Endothelial cell of umbilical vein (primary cell): Measurements from ENCODE around the gene TMEM94. TPM values are rescaled to one million over a fixed set of nuclear protein-coding genes. Genes with fewer than 3 reads are reported as not detected.

ENCODE experiments used
- BruUV-seq: library from RNA; stranded (reverse); fragments of 400-500 nt; replicated peaks from 2 replicates; lab custom pipeline; 2021; lab: Mats Ljungman, UMichigan
- CTCF ChIA-PET: fragments of 300-600, 350-600 bp; sonication (Branson Sonifier 250); formaldehyde crosslinking; loops from one replicate; lab custom pipeline; 2021; ENCODE audit warnings: antibody characterized with exemption, inconsistent platforms; lab: Charles Lee
- POLR2A ChIA-PET: fragments of 300-600, 350-600 bp; sonication (Branson Sonifier 250); formaldehyde crosslinking; loops from one replicate; lab custom pipeline; 2021; ENCODE audit warnings: antibody characterized with exemption, inconsistent platforms; lab: Charles Lee
- DNase-seq: peaks from one replicate; pipeline ENCODE4 v3.0.0-alpha.2; 2011; ENCODE audit warnings: low read depth, low spot score
- FAIRE-seq: peaks from 2 replicates; lab custom pipeline; 2011; peaks lifted over from hg19 to GRCh38; lab: Jason Lieb, UNC
- H2AFZ ChIP-seq: 2 replicates; pipeline ENCODE4 v1.6.0; 2012; ENCODE audit warnings: low read depth, low read length, control low read depth, inconsistent platforms
- H3K27ac ChIP-seq: 2 replicates; pipeline ENCODE4 v1.5.1; 2011; ENCODE audit warnings: low read depth, mild to moderate bottlenecking, control low read depth, low read length, moderate library complexity; ENCODE audit not compliant: insufficient read depth
- H3K27me3 ChIP-seq, 2 experiments: 2 replicates each; pipeline versions ENCODE4 v1.6.0 to v1.6.1; 2011; ENCODE audit warnings: low read length in 2 of 2, mixed read lengths in 1 of 2; ENCODE audit not compliant: control insufficient read depth in 2 of 2, insufficient read depth in 2 of 2
- H3K36me3 ChIP-seq, 2 experiments: 2 replicates in 1 of 2; 3 replicates in 1 of 2; pipeline ENCODE4 v1.5.1; 2011; ENCODE audit warnings: low read length in 2 of 2, mild to moderate bottlenecking in 1 of 2, moderate library complexity in 1 of 2; ENCODE audit not compliant: control insufficient read depth in 2 of 2, insufficient read depth in 2 of 2; ENCODE audit errors: extremely low read depth in 1 of 2
- H3K4me1 ChIP-seq: 3 replicates; pipeline ENCODE4 v1.5.1; 2011; ENCODE audit warnings: mild to moderate bottlenecking, low read length; ENCODE audit not compliant: control insufficient read depth, insufficient read depth; ENCODE audit errors: extremely low read depth
- H3K4me2 ChIP-seq: 2 replicates; pipeline ENCODE4 v1.6.1; 2011; ENCODE audit warnings: low read length, control low read depth, mixed read lengths; ENCODE audit not compliant: insufficient read depth
- H3K4me3 ChIP-seq, 3 experiments: fragments of 200-600 bp in 1 of 3; sonication (generic), shearing (Covaris generic) in 1 of 3; replicated peaks in 1 of 3; 2 replicates each; pipeline ENCODE4 v1.5.1; 2011 to 2016; ENCODE audit warnings: control low read depth in 3 of 3, low read length in 3 of 3, mild to moderate bottlenecking in 2 of 3, inconsistent platforms in 1 of 3, low read depth in 1 of 3, moderate library complexity in 1 of 3; ENCODE audit not compliant: insufficient read depth in 1 of 3
- H3K79me2 ChIP-seq: 2 replicates; pipeline ENCODE4 v1.6.0; 2012; ENCODE audit warnings: low read length, inconsistent platforms; ENCODE audit not compliant: control insufficient read depth, insufficient read depth
- H3K9ac ChIP-seq: replicated peaks from 2 replicates; pipeline ENCODE3; 2011; ENCODE audit warnings: low read length, control low read depth; ENCODE audit not compliant: insufficient read depth; ENCODE audit errors: extremely low read depth
- H3K9me1 ChIP-seq: replicated peaks from 3 replicates; pipeline ENCODE4 v1.6.0; 2011; ENCODE audit warnings: mild to moderate bottlenecking, low read length; ENCODE audit not compliant: control insufficient read depth, insufficient read depth; ENCODE audit errors: extremely low read depth
- H3K9me3 ChIP-seq: replicated peaks from 2 replicates; pipeline ENCODE4 v1.5.1; 2012; ENCODE audit warnings: low read length, inconsistent platforms; ENCODE audit not compliant: control insufficient read depth, insufficient read depth
- H4K20me1 ChIP-seq: replicated peaks from 2 replicates; pipeline ENCODE3; 2011; ENCODE audit warnings: mild to moderate bottlenecking, low read length; ENCODE audit not compliant: control insufficient read depth, insufficient read depth; ENCODE audit errors: extremely low read depth
- EZH2 ChIP-seq: IDR thresholded peaks from 2 replicates; pipeline ENCODE4 v1.6.1; 2012; ENCODE audit warnings: borderline replicate concordance, low read depth, mild to moderate bottlenecking, moderate library complexity, low read length, inconsistent platforms; ENCODE audit not compliant: severe bottlenecking
- FOS ChIP-seq: IDR thresholded peaks from 2 replicates; pipeline ENCODE4 v1.6.1; 2011; ENCODE audit warnings: mild to moderate bottlenecking, low read length, moderate library complexity, borderline replicate concordance; ENCODE audit not compliant: insufficient read depth
- GATA2 ChIP-seq: IDR thresholded peaks from 2 replicates; pipeline ENCODE4 v1.7.0; 2011; ENCODE audit warnings: low read depth, mild to moderate bottlenecking, moderate library complexity, mixed read lengths, low read length; ENCODE audit not compliant: insufficient read length, insufficient read depth
- JUN ChIP-seq: IDR thresholded peaks from 2 replicates; pipeline ENCODE4 v1.6.1; 2011; ENCODE audit warnings: borderline replicate concordance, low read depth; ENCODE audit not compliant: insufficient read length, insufficient read depth
- MYC ChIP-seq: IDR thresholded peaks from one replicate; pipeline ENCODE4 v1.6.1; 2011; ENCODE audit warnings: mild to moderate bottlenecking, low read depth, low read length
- POLR2A ChIP-seq: IDR thresholded peaks from 2 replicates; pipeline ENCODE4 v1.6.1; 2012; ENCODE audit warnings: low read depth, mild to moderate bottlenecking, control low read depth, low read length
- POLR2AphosphoS5 ChIP-seq: IDR thresholded peaks from 2 replicates; pipeline ENCODE4 v1.6.1; 2012; ENCODE audit warnings: low read depth, mild to moderate bottlenecking, control low read depth, low read length, moderate library complexity; ENCODE audit not compliant: insufficient read depth
- dilution Hi-C: fragments of 300-500 bp; cut with MboI; formaldehyde crosslinking; loops from one replicate; pipeline ENCODE4 v1.15.0; 2019; ENCODE audit warnings: low sequenced_read_pairs; ENCODE audit not compliant: extremely low pct_ligation_motif_present
- intact Hi-C: fragments of 100-400 bp; cut with micrococcal nuclease; formaldehyde crosslinking; loops from one replicate; pipeline ENCODE4 v1.10.0; 2022
- polyA plus RNA-seq, 4 experiments: library from polyadenylated mRNA; depleted of rRNA in 3 of 4; stranded (reverse) in 3 of 4; unstranded in 1 of 4; fragments of >200 nt; gene quantifications; 2 replicates each; pipeline versions ENCODE4 v1.2.1 to v1.2.3, GENCODE V29; 2011 to 2012; ENCODE audit warnings: missing spikeins in 1 of 4
- total RNA-seq: library from RNA; stranded (reverse); gene quantifications from 2 replicates; pipeline ENCODE4 v1.2.3, GENCODE V29; 2021
- TF ChIP-seq, protein P1 (sequence below), 2 donors: IDR thresholded peaks; 1 replicate in 1 of 2; 2 replicates in 1 of 2; pipeline ENCODE4 v1.5.1; 2011; ENCODE audit warnings: low read length in 2 of 2, mild to moderate bottlenecking in 2 of 2, moderate library complexity in 2 of 2, control low read depth in 1 of 2, inconsistent platforms in 1 of 2, low read depth in 1 of 2; ENCODE audit not compliant: insufficient read depth in 1 of 2; ENCODE audit errors: extremely low read depth in 1 of 2
- TF ChIP-seq, protein P2 (sequence below): IDR thresholded peaks from 2 replicates; pipeline ENCODE4 v1.6.1; 2011; ENCODE audit not compliant: insufficient read depth, insufficient read length

The TMEM94 gene
- total and polyA plus RNA-seq, 2 donors (not counting 3 experiments of a cell fraction or from before 2014, with no cell fraction given) = 69.2 to 75.9 TPM

DNA sequence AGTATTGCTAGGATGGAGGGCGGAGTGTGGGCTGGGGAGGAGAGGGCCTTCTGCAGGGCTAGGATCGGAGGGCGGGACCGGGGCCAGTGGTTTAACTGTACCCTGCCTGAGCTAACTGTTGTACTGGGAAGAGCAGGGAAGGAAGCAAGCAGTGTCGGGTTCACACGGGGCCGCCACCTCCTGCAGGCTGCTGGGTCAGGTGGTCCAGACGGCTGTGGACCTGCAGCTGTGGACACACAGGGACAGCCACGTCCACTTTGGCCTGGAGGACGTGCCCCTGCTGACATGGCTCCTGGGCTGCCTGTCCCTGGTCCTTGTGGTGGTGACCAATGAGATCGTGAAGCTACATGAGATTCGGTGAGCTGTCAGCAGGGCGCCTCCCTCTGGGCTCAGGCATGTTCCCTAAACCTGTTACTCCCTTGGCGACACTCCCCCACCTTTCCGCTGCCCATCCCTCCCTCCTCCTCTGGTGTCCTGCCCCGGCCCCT, 42.3 kb downstream of the TMEM94 start:
- ChIA-PET CTCF (interaction anchor here (0.6 to 1.8 kb wide), 5 partner anchors 9 to 19 kb away, joined by 3 to 4 read pairs (median 3); partner anchors contain the start of gene TSEN54), POLR2A (no interaction called here)
- no TSS peak for BruUV-seq
- peaks cover 3% of the 10 kb centered on the region for H3K4me1 ChIP-seq
- FAIRE-seq = no peak
- H4K20me1 ChIP-seq = no peaks in the 10 kb centered on the region
- no peaks in the 10 kb centered on the region for H3K9me3 ChIP-seq
- no peaks in the 10 kb centered on the region for H3K79me2 ChIP-seq
- no peaks in the 10 kb centered on the region for H3K27me3 ChIP-seq
- H3K36me3 ChIP-seq = peaks cover 0 to 39% of the 10 kb centered on the region in 2 experiments
- H3K9me1 ChIP-seq = no peaks in the 10 kb centered on the region
- H2AFZ ChIP-seq = no peak overlapping the region
- DNase-seq = no peak
- dilution Hi-C loops = no loop called here
- intact Hi-C loops = no loop called here
- H3K4me2 ChIP-seq = no peak overlapping the region
- no peak overlapping the region for H3K4me3 ChIP-seq
- H3K27ac ChIP-seq = no peak overlapping the region
- H3K9ac ChIP-seq = no peak overlapping the region
- TF ChIP-seq POLR2AphosphoS5 = peak; percentile 1
- TF ChIP-seq GATA2 = no peak

DNA sequence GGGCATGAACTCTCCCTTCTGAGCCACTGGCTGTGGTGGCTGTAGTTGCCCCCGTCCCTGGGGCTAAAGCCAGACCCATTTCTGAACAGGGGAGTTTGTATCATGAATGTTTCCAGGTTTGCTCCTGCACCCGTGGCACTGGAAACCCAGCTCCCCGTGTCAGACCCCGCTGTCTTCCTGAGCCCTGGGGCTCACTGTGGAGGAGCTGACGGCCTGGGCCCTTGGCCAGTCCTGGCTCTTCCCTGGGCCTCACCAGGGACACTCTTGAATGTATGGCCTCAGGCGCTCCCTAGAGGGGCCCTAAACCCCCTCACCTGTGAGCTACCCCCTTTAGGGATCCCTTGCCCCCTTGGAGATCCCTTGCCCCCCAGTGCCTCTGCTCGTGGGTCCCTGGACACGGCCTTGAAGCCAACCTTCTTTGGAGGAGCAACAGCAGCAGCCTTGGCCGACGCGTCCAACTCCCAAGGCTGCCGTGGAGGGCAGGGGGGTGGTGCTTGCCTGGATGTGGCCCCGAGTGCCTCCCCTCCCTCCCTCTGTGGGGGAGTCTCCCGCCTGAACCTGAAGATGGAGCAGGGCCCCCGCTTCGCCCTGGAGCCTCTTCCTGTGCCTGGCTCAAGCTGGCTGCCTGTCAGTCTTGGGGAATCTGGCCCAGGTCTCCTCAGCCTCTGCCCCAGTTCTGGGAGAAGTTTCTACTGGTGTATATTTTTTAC, 43.0 kb downstream of the TMEM94 start:
- POLR2A ChIA-PET = no interaction called here

More for the DNA sequence above, 43.0 kb downstream of the TMEM94 start:
- Histone ChIP-seq H3K79me2 (no peaks in the 10 kb centered on the region), H3K36me3 (peaks cover 0 to 38% of the 10 kb centered on the region in 2 experiments), H3K4me1 (peaks cover 3% of the 10 kb centered on the region), H3K4me3 (no peak overlapping the region), H4K20me1 (no peaks in the 10 kb centered on the region), H3K4me2 (no peak overlapping the region), H3K27me3 (no peaks in the 10 kb centered on the region), H2AFZ (no peak overlapping the region), H3K9me3 (no peaks in the 10 kb centered on the region), H3K9ac (no peak overlapping the region), H3K27ac (no peak overlapping the region), H3K9me1 (no peaks in the 10 kb centered on the region)
- BruUV-seq = TSS peak; percentile 55
- CTCF ChIA-PET = interaction anchor here (0.6 to 0.8 kb wide), 3 partner anchors 13 to 20 kb away, joined by 3 read pairs; partner anchors contain the start of gene TSEN54
- DNase-seq (no peak), FAIRE-seq (no peak)
- intact Hi-C loops = no loop called here
- TF ChIP-seq FOS (no peak), EZH2 (no peak), JUN (no peak), POLR2AphosphoS5 (no peak), POLR2A (no peak), MYC (no peak), GATA2 (no peak)
- TF ChIP-seq, protein P1, sequence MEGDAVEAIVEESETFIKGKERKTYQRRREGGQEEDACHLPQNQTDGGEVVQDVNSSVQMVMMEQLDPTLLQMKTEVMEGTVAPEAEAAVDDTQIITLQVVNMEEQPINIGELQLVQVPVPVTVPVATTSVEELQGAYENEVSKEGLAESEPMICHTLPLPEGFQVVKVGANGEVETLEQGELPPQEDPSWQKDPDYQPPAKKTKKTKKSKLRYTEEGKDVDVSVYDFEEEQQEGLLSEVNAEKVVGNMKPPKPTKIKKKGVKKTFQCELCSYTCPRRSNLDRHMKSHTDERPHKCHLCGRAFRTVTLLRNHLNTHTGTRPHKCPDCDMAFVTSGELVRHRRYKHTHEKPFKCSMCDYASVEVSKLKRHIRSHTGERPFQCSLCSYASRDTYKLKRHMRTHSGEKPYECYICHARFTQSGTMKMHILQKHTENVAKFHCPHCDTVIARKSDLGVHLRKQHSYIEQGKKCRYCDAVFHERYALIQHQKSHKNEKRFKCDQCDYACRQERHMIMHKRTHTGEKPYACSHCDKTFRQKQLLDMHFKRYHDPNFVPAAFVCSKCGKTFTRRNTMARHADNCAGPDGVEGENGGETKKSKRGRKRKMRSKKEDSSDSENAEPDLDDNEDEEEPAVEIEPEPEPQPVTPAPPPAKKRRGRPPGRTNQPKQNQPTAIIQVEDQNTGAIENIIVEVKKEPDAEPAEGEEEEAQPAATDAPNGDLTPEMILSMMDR (IDR thresholded peaks at IDR 0.05; ENCODE audit: extremely low read depth in 1 of 2, insufficient read depth in 1 of 2, low read depth in 1 of 2, low read length in 2 of 2) = no peak
- TF ChIP-seq, protein P2, sequence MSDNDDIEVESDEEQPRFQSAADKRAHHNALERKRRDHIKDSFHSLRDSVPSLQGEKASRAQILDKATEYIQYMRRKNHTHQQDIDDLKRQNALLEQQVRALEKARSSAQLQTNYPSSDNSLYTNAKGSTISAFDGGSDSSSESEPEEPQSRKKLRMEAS = no peak
- dilution Hi-C loops = no loop called here
